H1 (cell line): ENCODE data around the gene BRD9. TPM values are rescaled to one million over a fixed set of nuclear protein-coding genes. Genes with fewer than 3 reads are reported as not detected.
"Not testable (repeated sequence)": the region's sequence is repeated elsewhere in the genome, so short reads cannot be mapped to it uniquely, and the experiment has no call there.

Experiments
- CTCF ChIA-PET: fragments of 300-600 bp; sonication (Branson Sonifier 250); formaldehyde crosslinking; loops from one replicate; lab custom pipeline; 2021; ENCODE audit not compliant: partially characterized antibody; lab: Charles Lee
- POLR2A ChIA-PET: fragments of 300-600 bp; sonication (Branson Sonifier 250); formaldehyde crosslinking; loops from one replicate; lab custom pipeline; 2021; ENCODE audit warnings: inconsistent platforms; ENCODE audit not compliant: partially characterized antibody; lab: Charles Lee
- DNase-seq, 2 experiments: peaks; one replicate each; pipeline versions ENCODE4 v3.0.0 to v3.0.0-alpha.2; 2010 to 2022; ENCODE audit warnings: low spot score in 2 of 2, low read depth in 1 of 2, mixed read lengths in 1 of 2
- FAIRE-seq: peaks from 2 replicates; lab custom pipeline; 2011; peaks lifted over from hg19 to GRCh38; lab: Jason Lieb, UNC
- H2AFZ ChIP-seq: 2 replicates; pipeline ENCODE4 v1.8.1; 2012; ENCODE audit warnings: low read length, inconsistent platforms
- H2AK5ac ChIP-seq: 2 replicates; pipeline ENCODE4 v1.6.1; 2013; ENCODE audit warnings: low read depth, low read length
- H2BK120ac ChIP-seq: replicated peaks from 2 replicates; pipeline ENCODE3; 2013; ENCODE audit warnings: low read depth, low read length, inconsistent platforms
- H2BK12ac ChIP-seq: 2 replicates; pipeline ENCODE4 v1.6.1; 2013; ENCODE audit warnings: low read depth, low read length
- H2BK15ac ChIP-seq: 2 replicates; pipeline ENCODE4 v1.6.1; 2013; ENCODE audit warnings: low read length
- H2BK20ac ChIP-seq: 2 replicates; pipeline ENCODE4 v1.6.1; 2013; ENCODE audit warnings: low read length
- H2BK5ac ChIP-seq: 2 replicates; pipeline ENCODE4 v1.6.1; 2013; ENCODE audit warnings: low read depth, low read length
- H3K14ac ChIP-seq: 2 replicates; pipeline ENCODE4 v1.6.1; 2013; ENCODE audit warnings: inconsistent platforms; ENCODE audit not compliant: insufficient read length
- H3K18ac ChIP-seq: 2 replicates; pipeline ENCODE4 v1.6.1; 2013; ENCODE audit warnings: low read length; ENCODE audit errors: extremely low read depth
- H3K23ac ChIP-seq: 2 replicates; pipeline ENCODE4 v1.6.1; 2013; ENCODE audit warnings: inconsistent platforms; ENCODE audit not compliant: insufficient read length
- H3K23me2 ChIP-seq: 2 replicates; pipeline ENCODE4 v1.6.1; 2013; ENCODE audit warnings: low read depth, low read length
- H3K27ac ChIP-seq: 2 replicates; pipeline ENCODE4 v1.6.1; 2011; ENCODE audit warnings: low read depth, low read length, inconsistent platforms
- H3K27me3 ChIP-seq, 4 experiments: replicated peaks in 1 of 4; 1 replicate in 1 of 4; 2 replicates in 3 of 4; pipeline versions ENCODE4 v1.6.1 to v1.8.1; 2011 to 2013; ENCODE audit warnings: low read length in 3 of 4, mild to moderate bottlenecking in 3 of 4, inconsistent platforms in 2 of 4, mixed read lengths in 2 of 4, moderate library complexity in 1 of 4; ENCODE audit not compliant: control insufficient read depth in 3 of 4, insufficient read depth in 3 of 4; ENCODE audit errors: extremely low read depth in 1 of 4
- H3K36me3 ChIP-seq, 4 experiments: 2 replicates each; pipeline versions ENCODE4 v1.6.1 to v1.8.1; 2011 to 2013; ENCODE audit warnings: mild to moderate bottlenecking in 4 of 4, low read length in 3 of 4, moderate library complexity in 2 of 4, control low read depth in 1 of 4, inconsistent platforms in 1 of 4; ENCODE audit not compliant: insufficient read depth in 4 of 4, control insufficient read depth in 2 of 4
- H3K4ac ChIP-seq: replicated peaks from 2 replicates; pipeline ENCODE3; 2013; ENCODE audit warnings: low read length, low read depth, mixed read lengths, inconsistent platforms; ENCODE audit not compliant: insufficient read length
- H3K4me1 ChIP-seq, 4 experiments: replicated peaks in 1 of 4; 1 replicate in 1 of 4; 2 replicates in 3 of 4; pipeline versions ENCODE4 v1.6.1 to v1.8.1; 2011 to 2013; ENCODE audit warnings: low read length in 3 of 4, inconsistent platforms in 2 of 4, mixed read lengths in 1 of 4; ENCODE audit not compliant: insufficient read depth in 4 of 4, control insufficient read depth in 3 of 4
- H3K4me2 ChIP-seq, 2 experiments: 2 replicates each; pipeline versions ENCODE4 v1.6.1 to v1.8.1; 2011 to 2013; ENCODE audit warnings: low read depth in 2 of 2, low read length in 2 of 2, control low read depth in 1 of 2, inconsistent platforms in 1 of 2, mild to moderate bottlenecking in 1 of 2; ENCODE audit not compliant: insufficient read depth in 1 of 2
- H3K4me3 ChIP-seq, 4 experiments: fragments of 200-600, 300-600 bp in 1 of 4; sonication (generic), shearing (Covaris generic), sonication (Bioruptor Twin) in 1 of 4; 2 replicates each; pipeline versions ENCODE4 v1.5.1 to v1.8.1; 2011 to 2016; ENCODE audit warnings: low read length in 4 of 4, low read depth in 3 of 4, control low read depth in 2 of 4, inconsistent platforms in 2 of 4, mild to moderate bottlenecking in 2 of 4, mixed read lengths in 1 of 4, moderate library complexity in 1 of 4; ENCODE audit not compliant: insufficient read depth in 2 of 4; ENCODE audit errors: extremely low read depth in 1 of 4
- H3K56ac ChIP-seq: replicated peaks from 2 replicates; pipeline ENCODE3; 2013; ENCODE audit warnings: low read depth, mild to moderate bottlenecking, mixed read lengths, low read length, inconsistent platforms; ENCODE audit not compliant: insufficient read length
- H3K79me1 ChIP-seq: 2 replicates; pipeline ENCODE4 v1.6.1; 2013; ENCODE audit warnings: low read depth, low read length, control low read depth
- H3K79me2 ChIP-seq, 2 experiments: 2 replicates each; pipeline versions ENCODE4 v1.6.1 to v1.8.1; 2012 to 2013; ENCODE audit warnings: low read length in 2 of 2, mild to moderate bottlenecking in 2 of 2, inconsistent platforms in 1 of 2; ENCODE audit not compliant: insufficient read depth in 2 of 2, control insufficient read depth in 1 of 2
- H3K9ac ChIP-seq, 4 experiments: replicated peaks in 1 of 4; 1 replicate in 1 of 4; 2 replicates in 3 of 4; pipeline versions ENCODE4 v1.6.1 to v1.8.1; 2011 to 2013; ENCODE audit warnings: low read depth in 3 of 4, low read length in 3 of 4, control low read depth in 2 of 4, mild to moderate bottlenecking in 2 of 4, moderate library complexity in 2 of 4, inconsistent platforms in 1 of 4; ENCODE audit errors: extremely low read depth in 1 of 4
- H3K9me3 ChIP-seq, 2 experiments: 2 replicates each; pipeline versions ENCODE4 v1.6.1 to v1.8.1; 2012 to 2013; ENCODE audit warnings: mild to moderate bottlenecking in 2 of 2, moderate library complexity in 2 of 2, control low read depth in 1 of 2, inconsistent platforms in 1 of 2, low read depth in 1 of 2, low read length in 1 of 2, mixed read lengths in 1 of 2; ENCODE audit not compliant: insufficient read depth in 2 of 2
- H4K20me1 ChIP-seq, 2 experiments: replicated peaks in 1 of 2; 2 replicates each; pipeline versions ENCODE3 to v1.8.1; 2011 to 2013; ENCODE audit warnings: inconsistent platforms in 2 of 2, low read length in 2 of 2, mild to moderate bottlenecking in 1 of 2; ENCODE audit not compliant: insufficient read depth in 2 of 2, control insufficient read depth in 1 of 2
- H4K5ac ChIP-seq: 2 replicates; pipeline ENCODE4 v1.6.1; 2013; ENCODE audit warnings: low read length, low read depth, mixed read lengths, inconsistent platforms; ENCODE audit not compliant: insufficient read length
- H4K8ac ChIP-seq: 2 replicates; pipeline ENCODE4 v1.8.0; 2013; ENCODE audit warnings: mild to moderate bottlenecking, moderate library complexity, low read length, inconsistent platforms; ENCODE audit not compliant: insufficient read depth; ENCODE audit errors: extremely low read depth
- H4K91ac ChIP-seq: replicated peaks from 2 replicates; pipeline ENCODE3; 2013; ENCODE audit warnings: low read length, mixed read lengths, inconsistent platforms; ENCODE audit not compliant: insufficient read length
- WGBS, 2 experiments: shearing (Covaris generic) in 1 of 2; methylation state at CpG; one replicate each; pipeline versions ENCODE4 v1.1.6 to v1.1.7; 2013 to 2015; ENCODE audit warnings: low lambda C conversion rate in 2 of 2, mixed read lengths in 2 of 2, inconsistent platforms in 1 of 2, low coverage in 1 of 2, missing lambda C conversion rate in 1 of 2; ENCODE audit not compliant: insufficient replicate concordance in 2 of 2, insufficient coverage in 1 of 2, insufficient read length in 1 of 2; ENCODE audit errors: extremely low coverage in 1 of 2, missing lambda C conversion rate in 1 of 2; 5-methylcytosine and 5-hydroxymethylcytosine counted together
- polyA plus RNA-seq, 7 experiments: library from polyadenylated mRNA; depleted of rRNA in 3 of 7; stranded (reverse) in 5 of 7; unstranded in 2 of 7; fragments of >200 nt in 5 of 7; fragments of 200-250 nt in 2 of 7; gene quantifications; 1 replicate in 5 of 7; 2 replicates in 1 of 7; 4 replicates in 1 of 7; pipeline versions ENCODE4 v1.2.1 to v1.2.3, GENCODE V29; 2011 to 2013; ENCODE audit warnings: missing spikeins in 2 of 7, mixed read lengths in 2 of 7
- total RNA-seq: library from RNA; stranded (reverse); fragmentation: NEBNext Ultra II Directional; extraction: Animal tissue kit (Norgen Biotek cat#: 25700); gene quantifications from 2 replicates; pipeline ENCODE4 v1.2.1, GENCODE V29; 2021

Gene BRD9
- total and polyA plus RNA-seq, 2 of the 8 experiments (the other 6 are each of a cell fraction or from before 2014, with no cell fraction given), result 9.3 to 49.4 TPM

GRCh38 chr5:846602-847091 is 46.0 kb downstream of the BRD9 start:
- H2BK20ac ChIP-seq, H2AK5ac ChIP-seq, H4K8ac ChIP-seq, H3K36me3 ChIP-seq, H3K18ac ChIP-seq, H3K9me3 ChIP-seq, H3K79me1 ChIP-seq, H4K91ac ChIP-seq, H2BK5ac ChIP-seq, H3K4me2 ChIP-seq, POLR2A ChIA-PET, H2BK120ac ChIP-seq, H3K27ac ChIP-seq, H4K20me1 ChIP-seq, H3K14ac ChIP-seq, CTCF ChIA-PET, H3K9ac ChIP-seq, H3K79me2 ChIP-seq, H3K56ac ChIP-seq, H4K5ac ChIP-seq, H2AFZ ChIP-seq, H3K23me2 ChIP-seq, H3K27me3 ChIP-seq, H3K4me3 ChIP-seq, H3K4ac ChIP-seq, H3K23ac ChIP-seq, H3K4me1 ChIP-seq: not testable (repeated sequence)
- FAIRE-seq (peak; percentile 94), DNase-seq (peak in 1 of 2 experiments; percentile 43)
- Histone ChIP-seq H2BK12ac (0 out of 2 replicates have a peak overlapping the region, but pooled peaks have one; percentile 71), H2BK15ac (0 out of 2 replicates have a peak overlapping the region, but pooled peaks have one; percentile 12)
- 93% methylated on average over 16 of the region's 18 CpGs; no CpG with 5 or more reads in 1 of the 2 experiments for WGBS, 2 experiments
